AG04449 (cell line): ENCODE measurements around the gene FBXL17.

Experiments
- CTCF ChIA-PET: fragments of 350-600 bp; formaldehyde crosslinking; extraction: SDS; loops from one replicate; lab custom pipeline; 2021; ENCODE audit warnings: antibody characterized with exemption; lab: Yijun Ruan, JAX
- POLR2A ChIA-PET: fragments of 400-600, 350-600 bp; formaldehyde crosslinking; extraction: SDS; loops from one replicate; lab custom pipeline; 2020; ENCODE audit warnings: antibody characterized with exemption, inconsistent platforms; lab: Yijun Ruan, JAX
- DNase-seq: peaks from one replicate; pipeline ENCODE4 v3.0.0-alpha.2; 2010; ENCODE audit warnings: low read depth, low spot score
- H3K4me3 ChIP-seq: 2 replicates; pipeline ENCODE4 v1.5.1; 2011; ENCODE audit warnings: low read depth, mild to moderate bottlenecking, control low read depth, low read length
- TF ChIP-seq, protein P1 (sequence below): IDR thresholded peaks from one replicate; pipeline ENCODE4 v1.5.1; 2011; ENCODE audit warnings: mild to moderate bottlenecking, moderate library complexity, low read length, control low read depth, inconsistent platforms; ENCODE audit not compliant: insufficient read depth; ENCODE audit errors: missing control alignments

The FBXL17 gene

DNA sequence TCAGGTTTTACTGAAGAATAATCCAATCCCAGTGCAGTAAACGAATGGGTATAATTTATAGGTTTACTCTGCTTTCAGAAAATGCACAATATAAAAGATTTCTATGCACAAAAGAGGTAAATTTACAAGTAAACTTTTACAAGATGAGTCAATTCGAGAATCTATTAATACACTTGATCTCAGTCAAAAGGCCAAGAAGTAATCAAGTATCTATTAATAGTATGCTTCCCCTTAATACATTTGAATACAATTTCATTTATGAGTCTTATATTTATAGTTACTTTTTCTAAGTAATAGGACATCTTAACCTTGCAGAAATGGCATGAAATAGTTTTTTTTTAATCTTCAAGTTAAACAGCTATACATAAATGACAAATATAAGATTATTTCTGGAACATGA, 355.9 kb downstream of the FBXL17 start:
- DNase-seq: no peak
- H3K4me3 ChIP-seq: no peak overlapping the region
- ChIA-PET CTCF (no interaction called here), POLR2A (no interaction called here)
- TF ChIP-seq, protein P1, sequence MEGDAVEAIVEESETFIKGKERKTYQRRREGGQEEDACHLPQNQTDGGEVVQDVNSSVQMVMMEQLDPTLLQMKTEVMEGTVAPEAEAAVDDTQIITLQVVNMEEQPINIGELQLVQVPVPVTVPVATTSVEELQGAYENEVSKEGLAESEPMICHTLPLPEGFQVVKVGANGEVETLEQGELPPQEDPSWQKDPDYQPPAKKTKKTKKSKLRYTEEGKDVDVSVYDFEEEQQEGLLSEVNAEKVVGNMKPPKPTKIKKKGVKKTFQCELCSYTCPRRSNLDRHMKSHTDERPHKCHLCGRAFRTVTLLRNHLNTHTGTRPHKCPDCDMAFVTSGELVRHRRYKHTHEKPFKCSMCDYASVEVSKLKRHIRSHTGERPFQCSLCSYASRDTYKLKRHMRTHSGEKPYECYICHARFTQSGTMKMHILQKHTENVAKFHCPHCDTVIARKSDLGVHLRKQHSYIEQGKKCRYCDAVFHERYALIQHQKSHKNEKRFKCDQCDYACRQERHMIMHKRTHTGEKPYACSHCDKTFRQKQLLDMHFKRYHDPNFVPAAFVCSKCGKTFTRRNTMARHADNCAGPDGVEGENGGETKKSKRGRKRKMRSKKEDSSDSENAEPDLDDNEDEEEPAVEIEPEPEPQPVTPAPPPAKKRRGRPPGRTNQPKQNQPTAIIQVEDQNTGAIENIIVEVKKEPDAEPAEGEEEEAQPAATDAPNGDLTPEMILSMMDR: no peak

DNA sequence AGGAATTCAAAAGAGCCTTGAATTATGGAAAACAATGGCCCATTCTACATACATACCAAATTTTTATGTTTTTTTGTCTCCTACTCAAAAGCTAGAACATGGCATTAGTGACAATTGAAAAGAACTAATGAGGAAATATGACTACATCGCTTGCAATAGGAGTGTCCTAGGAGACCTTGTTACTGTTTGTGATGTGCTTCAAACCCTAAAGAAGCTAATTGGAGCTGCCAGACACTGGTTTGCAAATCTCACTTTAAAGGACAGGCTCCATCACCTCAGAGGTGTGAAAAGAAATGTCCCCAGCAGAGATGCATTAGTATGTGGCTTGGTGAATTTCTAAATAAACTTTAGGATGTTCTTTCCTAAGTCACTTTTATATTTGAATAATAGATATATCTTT, 356.9 kb downstream of the FBXL17 start:
- TF ChIP-seq, protein P1: no peak

DNA sequence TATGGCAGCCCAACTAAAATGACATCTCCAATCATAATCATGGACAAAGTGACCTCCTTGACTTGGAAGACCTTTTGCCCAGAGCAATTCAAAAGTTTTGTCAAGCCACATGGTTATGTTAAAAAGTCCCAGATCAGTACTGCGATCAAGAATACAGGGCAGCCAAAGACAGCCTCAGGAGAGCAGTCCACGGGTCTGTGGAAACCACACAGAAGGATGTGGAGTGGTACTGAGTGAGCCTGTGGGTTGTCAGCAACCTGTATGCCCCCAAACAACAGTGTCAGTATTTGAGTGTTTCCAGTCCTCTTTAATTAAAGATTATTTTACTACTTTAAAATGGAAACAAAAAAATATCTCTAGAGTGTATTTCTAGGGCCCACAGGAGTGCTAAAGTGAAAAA, 365.8 kb downstream of the FBXL17 start:
- TF ChIP-seq, protein P1: no peak
- ChIA-PET CTCF (no interaction called here), POLR2A (no interaction called here)
- H3K4me3 ChIP-seq: no peak overlapping the region
- no peak for DNase-seq

More for the DNA sequence above, 356.9 kb downstream of the FBXL17 start:
- H3K4me3 ChIP-seq: no peak overlapping the region
- POLR2A ChIA-PET: no interaction called here
- CTCF ChIA-PET: no interaction called here
- DNase-seq: no peak

DNA sequence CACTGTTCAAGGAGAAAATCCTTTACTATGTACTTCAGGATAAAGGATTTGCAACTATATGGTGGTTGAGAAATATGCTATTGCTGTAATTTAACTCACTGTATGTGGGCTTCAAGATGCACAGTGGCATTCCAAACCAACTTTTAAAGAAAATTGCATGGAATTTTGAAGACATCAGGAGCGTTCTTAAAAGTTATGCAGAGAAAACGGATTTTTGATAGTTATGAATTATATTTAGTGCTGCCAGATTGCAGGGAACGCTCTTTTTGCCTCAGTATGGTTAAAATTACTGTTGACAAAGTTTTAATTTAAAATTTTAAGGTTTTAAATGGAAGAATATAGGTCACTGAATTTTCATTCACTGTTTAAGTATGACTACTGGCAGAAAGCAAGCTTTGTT, 375.1 kb downstream of the FBXL17 start:
- DNase-seq: no peak
- ChIA-PET CTCF (no interaction called here), POLR2A (no interaction called here)
- TF ChIP-seq, protein P1: no peak
- H3K4me3 ChIP-seq: no peak overlapping the region

DNA sequence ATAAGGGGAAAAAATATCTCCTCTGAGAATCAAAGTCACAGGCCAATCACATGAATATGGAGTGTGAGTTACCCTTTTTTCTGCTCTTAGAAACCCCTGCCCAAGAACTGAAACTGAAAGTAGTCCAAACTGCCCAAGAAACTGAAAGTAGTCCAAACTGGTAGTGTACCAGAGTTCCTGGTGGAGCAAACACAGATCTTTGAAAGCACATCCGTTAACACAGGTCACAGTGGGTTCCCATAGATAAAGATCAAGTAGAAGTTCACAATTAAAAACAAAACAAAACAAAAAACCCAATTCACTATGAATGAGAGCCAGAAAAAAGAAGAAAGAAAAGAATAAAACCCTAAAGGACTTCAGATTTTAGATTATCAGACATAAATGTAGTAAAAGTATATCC, 378.7 kb downstream of the FBXL17 start:
- POLR2A ChIA-PET: no interaction called here
- 0 out of 2 replicates have a peak overlapping the region, but pooled peaks have one; percentile 27 for H3K4me3 ChIP-seq

DNA sequence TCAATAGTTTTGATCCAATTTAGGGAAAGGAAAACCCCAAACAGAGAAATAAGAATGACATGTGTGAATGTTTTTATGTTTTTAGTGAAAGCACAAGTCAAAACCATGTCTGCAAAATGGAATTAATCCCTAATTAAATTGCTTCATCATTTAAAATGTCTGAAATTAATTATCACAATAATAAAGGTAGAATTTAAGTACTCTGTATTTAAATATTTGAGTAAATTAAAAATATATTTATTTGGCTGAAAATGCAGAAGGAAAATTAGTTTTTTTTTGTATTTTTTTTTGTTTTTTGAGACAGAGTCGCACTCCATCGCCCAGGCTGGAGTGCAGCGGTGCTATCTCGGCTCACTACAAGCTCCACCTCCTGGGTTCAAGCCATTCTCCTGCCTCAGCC, 380.7 kb downstream of the FBXL17 start:
- TF ChIP-seq, protein P1: no peak
- POLR2A ChIA-PET: no interaction called here
- CTCF ChIA-PET: no interaction called here
- no peak overlapping the region for H3K4me3 ChIP-seq
- DNase-seq: no peak

More for the DNA sequence above, 378.7 kb downstream of the FBXL17 start:
- CTCF ChIA-PET: no interaction called here
- no peak for DNase-seq
- TF ChIP-seq, protein P1: no peak
